Measurements from ENCODE around the gene CEP164.
"Not testable (repeated sequence)": the region's sequence is repeated elsewhere in the genome, so short reads cannot be mapped to it uniquely, and the experiment has no call there.

The CEP164 gene

DNA sequence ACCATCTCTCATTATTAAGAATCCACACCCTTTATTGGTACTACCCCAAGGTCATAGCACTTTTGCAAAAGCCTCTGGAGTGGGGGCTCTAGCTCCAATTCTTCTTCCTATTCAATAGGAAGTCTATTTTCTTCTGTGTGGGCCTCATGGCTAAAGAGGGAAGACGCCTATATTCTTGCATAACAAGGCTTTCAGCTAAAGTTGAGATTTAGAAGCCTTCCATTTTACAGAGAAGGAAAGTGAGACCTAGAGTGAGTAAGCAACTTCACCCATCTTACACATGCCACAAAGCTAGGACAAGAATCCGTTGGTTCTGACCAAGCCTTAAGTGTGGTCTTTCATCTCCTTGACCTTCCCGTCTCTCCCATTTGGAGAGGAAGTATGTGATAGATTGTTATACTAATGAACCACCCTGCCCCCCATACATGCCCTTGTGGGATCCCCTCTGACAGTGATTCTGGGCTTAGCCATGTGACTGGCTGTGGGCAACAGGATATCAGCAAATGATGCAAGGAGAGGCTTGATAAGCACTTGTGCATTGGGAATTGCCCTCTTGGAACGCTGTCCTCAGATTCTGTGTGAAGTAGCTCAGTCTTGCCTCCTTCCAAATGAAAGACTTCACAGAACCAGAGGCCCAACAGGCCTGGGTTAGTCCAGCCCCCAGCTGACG is 23.9 kb upstream of the CEP164 start:
- in situ Hi-C loops (cut with HindIII; ENCODE audit: low sequenced_read_pairs) = no loop called here

GRCh38 chr11:117305145-117305544 is 22.5 kb upstream of the CEP164 start:
- in situ Hi-C loops (cut with HindIII; ENCODE audit: low sequenced_read_pairs) = no loop called here

DNA sequence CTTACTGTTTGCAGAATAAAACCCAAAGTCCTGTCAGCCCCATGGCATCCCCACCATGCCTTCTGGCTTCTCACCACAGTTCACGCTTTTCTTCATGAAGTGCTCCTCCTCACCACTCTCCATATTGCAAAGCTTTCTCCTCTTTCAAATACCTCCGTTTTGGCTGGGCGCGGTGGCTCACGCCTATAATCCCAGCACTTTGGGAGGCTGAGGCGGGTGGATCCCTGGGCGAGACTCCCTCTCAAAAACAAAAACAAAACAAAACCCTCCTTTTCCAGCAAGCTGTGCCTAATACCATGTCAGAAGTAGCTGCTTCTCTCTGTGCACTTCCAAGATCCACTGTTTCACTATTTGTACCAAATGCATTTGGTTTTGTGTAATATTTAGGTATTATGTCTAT is 18.3 kb upstream of the CEP164 start:
- in situ Hi-C loops (cut with HindIII; ENCODE audit: low sequenced_read_pairs) = no loop called here

- in situ Hi-C loops (cut with HindIII; ENCODE audit: low sequenced_read_pairs) = no loop called here
Observed at GRCh38 chr11:117313091-117313490, 14.6 kb upstream of the CEP164 start.

- in situ Hi-C loops (cut with HindIII; ENCODE audit: low sequenced_read_pairs) = no loop called here
Observed at GRCh38 chr11:117313828-117314768, 13.6 kb upstream of the CEP164 start.

DNA sequence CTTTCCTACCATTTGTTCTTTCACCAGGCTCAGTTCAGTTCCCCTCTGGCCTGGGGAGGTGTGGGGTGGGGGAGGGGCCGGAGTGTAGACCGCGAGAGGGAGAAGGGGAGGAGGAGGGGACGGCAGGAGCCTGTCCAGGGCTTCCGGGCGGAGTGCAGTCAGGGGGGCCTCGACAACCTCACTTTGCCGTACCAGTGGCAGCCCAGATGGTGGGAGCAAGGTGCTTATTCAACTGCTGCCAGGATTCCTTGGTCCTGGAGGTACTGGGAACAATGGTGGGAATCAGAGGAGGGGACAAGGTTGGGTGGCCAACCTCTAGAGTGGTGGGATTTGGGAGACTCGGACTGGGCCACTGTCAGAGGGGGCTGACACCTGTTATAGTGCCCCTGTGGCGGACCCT is 12.8 kb upstream of the CEP164 start:
- in situ Hi-C loops (cut with HindIII; ENCODE audit: low sequenced_read_pairs) = no loop called here

GRCh38 chr11:117315285-117316196 is 12.1 kb upstream of the CEP164 start:
- in situ Hi-C loops (cut with HindIII; ENCODE audit: low sequenced_read_pairs) = no loop called here

DNA sequence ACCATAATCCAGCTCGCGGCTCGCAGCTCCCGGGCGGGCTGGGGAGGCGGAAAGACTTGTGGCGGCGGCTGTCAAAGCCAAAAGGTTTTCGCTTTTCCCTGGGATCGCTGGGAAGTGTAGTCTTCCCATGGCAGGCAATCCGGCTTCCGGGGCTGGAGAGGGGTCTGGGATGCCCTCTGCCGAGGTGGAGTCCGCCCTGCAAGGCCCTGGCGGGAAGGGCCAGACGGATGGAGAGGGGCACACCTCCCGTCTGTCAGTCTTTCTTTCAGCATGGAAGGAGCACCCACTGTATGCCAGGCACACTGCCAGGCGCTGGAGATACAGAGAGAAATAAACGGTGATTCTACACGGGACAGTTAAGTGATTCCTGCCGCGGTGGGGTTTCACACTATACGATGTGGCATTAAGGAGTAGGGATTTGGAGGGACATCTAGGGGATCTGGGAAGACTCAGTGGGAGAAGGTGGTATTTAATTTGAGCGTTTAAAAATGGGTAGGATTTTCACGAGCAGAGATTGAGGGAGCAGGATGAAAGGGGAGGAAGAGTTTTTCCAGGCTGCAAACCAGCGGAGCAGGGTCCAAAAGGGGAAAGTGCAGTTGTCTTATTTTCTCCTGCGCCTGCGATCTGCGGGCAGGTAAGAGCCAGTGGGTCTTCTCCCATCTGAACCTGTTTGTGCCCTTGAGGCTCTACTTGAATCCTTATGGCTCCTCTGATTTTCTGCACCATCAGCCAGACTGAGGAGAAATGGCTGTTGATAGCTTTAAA is 11.3 kb upstream of the CEP164 start, which contains the start of gene BACE1:
BACE1 (minus strand) TSS at position 60 of the 765 bp plus-strand sequence. CDS start 461 bp downstream, outside the sequence.
- in situ Hi-C loops (cut with HindIII; ENCODE audit: low sequenced_read_pairs) = no loop called here

DNA sequence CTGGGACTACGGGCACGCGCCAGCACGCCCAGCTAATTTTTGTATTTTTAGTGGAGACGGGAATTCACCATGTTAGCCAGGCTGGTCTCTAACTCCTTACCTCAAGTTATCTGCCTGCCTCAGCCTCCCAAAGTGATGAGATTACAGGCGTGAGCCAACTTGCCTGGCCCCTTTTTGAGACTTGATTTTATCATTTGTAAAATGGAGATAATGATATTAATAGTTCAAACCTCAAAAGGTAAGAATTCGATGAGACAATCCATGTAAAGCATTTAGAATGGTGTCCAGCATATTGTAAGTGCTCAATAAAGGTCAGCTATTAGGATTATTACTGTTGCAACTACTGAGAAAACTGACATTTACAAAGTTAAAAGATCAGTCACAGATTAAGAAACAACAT is 8.9 kb upstream of the CEP164 start:
- in situ Hi-C loops (cut with HindIII; ENCODE audit: low sequenced_read_pairs) = no loop called here

DNA sequence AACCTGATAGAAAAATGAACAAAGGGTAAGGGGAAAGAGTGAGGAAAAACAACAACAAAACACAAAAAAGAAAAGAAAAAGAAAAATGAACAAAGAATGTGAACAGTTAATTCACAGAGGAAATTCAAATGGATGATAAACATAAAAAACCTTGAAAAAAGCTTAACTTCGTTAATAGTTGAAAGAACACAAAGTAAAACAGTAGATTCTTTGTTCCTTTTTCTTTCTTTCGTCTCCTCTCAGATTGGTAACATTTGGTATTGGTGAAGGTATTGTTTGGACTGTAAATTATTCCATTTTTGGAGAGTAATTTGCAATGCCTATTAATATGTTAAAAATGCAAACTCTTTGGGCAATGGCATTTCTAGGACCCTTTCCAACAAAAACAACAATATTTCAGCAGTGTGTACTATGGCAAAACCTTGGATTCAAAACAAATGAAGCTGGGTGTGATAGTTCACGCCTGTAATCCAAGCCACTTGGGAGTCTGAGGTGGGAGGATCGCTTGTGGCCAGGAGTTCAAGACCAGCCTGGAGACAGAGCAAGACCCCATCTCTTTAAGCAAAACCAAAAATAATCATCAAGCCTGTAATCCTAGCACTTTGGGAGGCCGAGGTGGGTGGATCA is 8.3 kb upstream of the CEP164 start:
- in situ Hi-C loops (cut with HindIII; ENCODE audit: low sequenced_read_pairs) = no loop called here

- in situ Hi-C loops (cut with HindIII; ENCODE audit: low sequenced_read_pairs) = not testable (repeated sequence)
Observed at GRCh38 chr11:117327255-117327566, 443 bp upstream of the CEP164 start.

DNA sequence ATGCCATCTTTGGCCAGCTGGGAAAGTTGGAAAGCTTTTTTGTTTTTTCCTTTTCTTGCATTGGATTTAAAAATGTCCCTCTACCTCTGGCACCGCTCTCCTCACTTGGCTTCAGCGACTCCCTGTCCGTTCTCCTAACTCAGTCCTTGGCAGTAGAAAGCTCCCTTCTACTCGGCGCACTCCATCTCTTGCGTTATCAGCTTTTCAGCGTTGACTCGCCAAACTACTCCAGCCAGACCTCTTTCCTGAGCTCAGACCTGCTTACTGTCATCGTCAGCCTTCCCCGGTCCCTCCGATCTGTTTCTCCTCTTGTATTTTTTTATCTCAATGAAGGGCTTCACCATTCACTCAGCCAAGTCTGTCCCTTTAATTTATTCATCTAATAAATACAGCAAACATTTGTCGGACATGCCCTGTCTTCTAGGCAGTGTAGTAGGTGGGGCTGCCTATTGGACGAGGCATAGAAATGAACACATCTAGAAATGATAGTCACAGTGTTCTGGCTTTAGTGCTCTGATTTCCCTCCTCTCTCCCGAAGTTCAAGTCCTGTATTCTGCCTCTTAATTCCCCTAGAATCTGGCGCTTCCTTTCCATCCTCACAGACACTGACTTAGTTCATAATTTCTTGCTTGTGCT is 839 bp downstream of the CEP164 start:
- in situ Hi-C loops (cut with HindIII; ENCODE audit: low sequenced_read_pairs) = no loop called here

- in situ Hi-C loops (cut with HindIII; ENCODE audit: low sequenced_read_pairs) = no loop called here
Observed at GRCh38 chr11:117332843-117333242, 5.2 kb downstream of the CEP164 start.

GRCh38 chr11:117333917-117334316 is 6.3 kb downstream of the CEP164 start:
- in situ Hi-C loops (cut with HindIII; ENCODE audit: low sequenced_read_pairs) = no loop called here

- in situ Hi-C loops (cut with HindIII; ENCODE audit: low sequenced_read_pairs) = loop anchor here (5.0 kb wide), 1 partner anchor 107 kb away; no protein-coding TSS in a partner anchor
Observed at GRCh38 chr11:117334896-117335295, 7.2 kb downstream of the CEP164 start.

GRCh38 chr11:117335399-117335798 is 7.7 kb downstream of the CEP164 start:
- in situ Hi-C loops (cut with HindIII; ENCODE audit: low sequenced_read_pairs) = loop anchor here (5.0 kb wide), 1 partner anchor 107 kb away; no protein-coding TSS in a partner anchor

DNA sequence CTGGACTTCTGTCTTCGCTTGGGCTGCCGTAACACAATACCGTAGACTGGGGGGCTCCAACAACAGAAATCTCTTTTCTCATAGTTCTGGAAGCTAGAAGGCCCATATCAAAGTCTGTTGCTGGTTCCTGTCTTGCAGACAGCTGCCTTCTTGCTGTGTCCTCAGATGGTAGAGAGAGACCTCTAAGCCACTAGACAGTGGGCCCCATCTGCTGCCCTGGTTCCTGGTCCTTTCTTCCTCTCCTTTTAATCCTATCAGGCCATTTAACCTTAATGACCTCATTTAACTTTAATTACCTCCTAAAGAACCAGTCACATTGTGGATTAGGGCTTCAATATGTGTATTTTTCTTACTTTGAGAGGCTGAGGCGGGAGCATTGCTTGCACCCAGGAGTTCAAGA is 9.4 kb downstream of the CEP164 start:
- in situ Hi-C loops (cut with HindIII; ENCODE audit: low sequenced_read_pairs) = loop anchor here (5.0 kb wide), 1 partner anchor 105 kb away; no protein-coding TSS in a partner anchor

GRCh38 chr11:117345039-117345438 is 17.4 kb downstream of the CEP164 start:
- in situ Hi-C loops (cut with HindIII; ENCODE audit: low sequenced_read_pairs) = no loop called here

DNA sequence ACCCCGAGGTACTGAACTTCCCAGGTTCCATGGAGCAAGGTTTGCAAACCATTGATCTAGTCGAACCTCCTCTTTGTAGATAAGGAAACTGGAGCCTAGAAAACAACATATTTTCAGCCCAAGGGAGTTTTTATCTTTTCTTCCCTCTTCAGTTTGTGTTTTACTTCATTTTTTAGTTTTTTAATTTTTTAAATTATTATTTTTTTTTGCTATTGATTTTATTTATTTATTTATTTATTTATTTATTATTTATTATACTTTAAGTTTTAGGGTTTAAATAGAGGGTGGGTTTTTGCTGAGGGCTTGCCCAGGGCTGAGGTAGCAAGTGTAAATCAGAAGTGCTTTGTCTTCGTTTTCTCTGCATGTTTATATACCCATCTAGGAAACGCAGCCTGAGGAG is 26.9 kb downstream of the CEP164 start:
- in situ Hi-C loops (cut with HindIII; ENCODE audit: low sequenced_read_pairs) = no loop called here
